Ascending aorta (tissue), 2 donors: ENCODE results near the gene TPPP. TPM values are rescaled to one million over a fixed set of nuclear protein-coding genes. Genes with fewer than 3 reads are reported as not detected.

Experiments
- DNase-seq, 2 donors: peaks; one replicate each; pipeline ENCODE4 v3.0.0-alpha.2; 2019; ENCODE audit warnings: low spot score in 2 of 2
- H3K27ac ChIP-seq, 2 donors: fragments of 200-600 bp; sonication (generic); one replicate each; pipeline ENCODE4 v1.5.1; 2016 to 2017; ENCODE audit warnings: mild to moderate bottlenecking in 1 of 2
- H3K27me3 ChIP-seq: fragments of 200-600 bp; sonication (generic); one replicate; pipeline ENCODE4 v1.5.1; 2017
- H3K36me3 ChIP-seq, 2 donors: fragments of 200-600 bp; sonication (generic); one replicate each; pipeline ENCODE4 v1.5.1; 2016
- H3K4me1 ChIP-seq, 2 donors: fragments of 200-600 bp; sonication (generic); one replicate each; pipeline ENCODE4 v1.5.1; 2016 to 2017; ENCODE audit warnings: mild to moderate bottlenecking in 1 of 2
- H3K4me3 ChIP-seq, 2 donors: fragments of 200-600 bp; sonication (generic); one replicate each; pipeline ENCODE4 v1.5.1; 2016 to 2017; ENCODE audit warnings: mild to moderate bottlenecking in 1 of 2
- H3K9me3 ChIP-seq, 2 donors: fragments of 200-600 bp; sonication (generic); one replicate each; pipeline ENCODE4 v1.5.1; 2016
- CTCF ChIP-seq, 3 experiments: fragments of 200-600 bp in 2 of 3; fragments of 450-650 bp in 1 of 3; sonication (generic) in 2 of 3; IDR thresholded peaks; one replicate each; pipeline ENCODE4 v1.5.1; 2016 to 2019; ENCODE audit warnings: antibody characterized with exemption in 3 of 3, mild to moderate bottlenecking in 1 of 3, moderate library complexity in 1 of 3
- intact Hi-C: fragments of 100-400 bp; cut with DNase I; formaldehyde crosslinking; loops from one replicate; pipeline ENCODE4 v1.15.1; 2023
- total RNA-seq: library from RNA; depleted of rRNA; stranded (reverse); fragments of >200 nt; gene quantifications from one replicate; pipeline ENCODE4 v1.1.0, GENCODE V29; 2016

TPPP gene
- total RNA-seq, 1 donor from 2014 or later = 13.8 TPM

- intact Hi-C loops = loop anchor here (10.0 kb wide), 1 partner anchor 52 kb away; the partner anchor contains the start of gene CEP72
- Histone ChIP-seq H3K27ac (no peak overlapping the region), H3K9me3 (peaks cover 0 to 2% of the 10 kb centered on the region in 2 donors), H3K36me3 (peaks cover 19 to 46% of the 10 kb centered on the region in 2 donors), H3K27me3 (no peaks in the 10 kb centered on the region), H3K4me1 (peaks cover 3 to 5% of the 10 kb centered on the region in 2 donors), H3K4me3 (no peak overlapping the region)
- TF ChIP-seq CTCF (IDR thresholded peaks at IDR 0.05) = no peak
- no peak for DNase-seq
These were observed 26.2 kb downstream of the TPPP start for GRCh38 chr5:666816-667498.

GRCh38 chr5:665956-666711, 27.0 kb downstream of the TPPP start:
- Histone ChIP-seq H3K9me3 (peaks cover 0 to 2% of the 10 kb centered on the region in 2 donors), H3K27me3 (no peaks in the 10 kb centered on the region), H3K36me3 (peaks cover 19 to 54% of the 10 kb centered on the region in 2 donors), H3K4me3 (no peak overlapping the region), H3K4me1 (no peaks in the 10 kb centered on the region), H3K27ac (no peak overlapping the region)
- DNase-seq = no peak
- TF ChIP-seq CTCF (IDR thresholded peaks at IDR 0.05) = no peak
- intact Hi-C loops = loop anchor here (10.0 kb wide), 1 partner anchor 51 kb away; the partner anchor contains the start of gene CEP72

GRCh38 chr5:665541-665955, 27.6 kb downstream of the TPPP start:
- Histone ChIP-seq H3K36me3 (peaks cover 19 to 57% of the 10 kb centered on the region in 2 donors), H3K9me3 (peaks cover 0 to 2% of the 10 kb centered on the region in 2 donors)
- DNase-seq = no peak

GRCh38 chr5:664994-665360, 28.2 kb downstream of the TPPP start:
- Histone ChIP-seq H3K27me3 (no peaks in the 10 kb centered on the region), H3K36me3 (peaks cover 19 to 62% of the 10 kb centered on the region in 2 donors), H3K4me1 (no peaks in the 10 kb centered on the region), H3K9me3 (peaks cover 0 to 2% of the 10 kb centered on the region in 2 donors), H3K27ac (no peak overlapping the region), H3K4me3 (no peak overlapping the region)
- no peak for TF ChIP-seq CTCF (IDR thresholded peaks at IDR 0.05)
- intact Hi-C loops = loop anchor here (10.0 kb wide), 1 partner anchor 50 kb away; the partner anchor contains the start of gene CEP72
- no peak for DNase-seq

More at GRCh38 chr5:665541-665955, 27.6 kb downstream of the TPPP start:
- intact Hi-C loops = loop anchor here (10.0 kb wide), 1 partner anchor 51 kb away; the partner anchor contains the start of gene CEP72
- H3K27me3 ChIP-seq = no peaks in the 10 kb centered on the region
- no peak overlapping the region for H3K27ac ChIP-seq
- H3K4me3 ChIP-seq = no peak overlapping the region
- no peak for TF ChIP-seq CTCF (IDR thresholded peaks at IDR 0.05)
- H3K4me1 ChIP-seq = no peaks in the 10 kb centered on the region

GRCh38 chr5:664343-664993, 28.7 kb downstream of the TPPP start:
- intact Hi-C loops = loop anchor here (10.0 kb wide), 1 partner anchor 50 kb away; the partner anchor contains the start of gene CEP72

More at GRCh38 chr5:664343-664993, 28.7 kb downstream of the TPPP start:
- no peaks in the 10 kb centered on the region for H3K27me3 ChIP-seq
- no peaks in the 10 kb centered on the region for H3K4me1 ChIP-seq
- peaks cover 19 to 67% of the 10 kb centered on the region in 2 donors for H3K36me3 ChIP-seq
- no peak for TF ChIP-seq CTCF (IDR thresholded peaks at IDR 0.05)
- H3K4me3 ChIP-seq = no peak overlapping the region
- H3K27ac ChIP-seq = no peak overlapping the region
- H3K9me3 ChIP-seq = peaks cover 0 to 2% of the 10 kb centered on the region in 2 donors
- no peak for DNase-seq
